Heart left ventricle (tissue), 16 donors: ENCODE results near the gene TICAM2. TPM values are rescaled to one million over a fixed set of nuclear protein-coding genes. Genes with fewer than 3 reads are reported as not detected.

Source experiments
- ATAC-seq, 4 donors: fragments of 200-7000 bp; cut with Tn5 transposase; one replicate each; pipeline ENCODE4 v1.9.1; 2020 to 2022; ENCODE audit warnings: moderate library complexity in 4 of 4, mild to moderate bottlenecking in 3 of 4, moderate number of reproducible peaks in 1 of 4
- DNase-seq, 5 donors: peaks; one replicate each; pipeline ENCODE4 v3.0.0-alpha.2; 2020
- H3K27ac ChIP-seq, 12 donors: fragments of 200-600 bp; sonication (generic) in 4 of 12; one replicate each; pipeline versions ENCODE4 v1.5.0 to v1.8.0; 2016 to 2022; ENCODE audit warnings: mild to moderate bottlenecking in 2 of 12
- H3K27me3 ChIP-seq, 9 donors: fragments of 200-600 bp; sonication (generic) in 2 of 9; one replicate each; pipeline versions ENCODE4 v1.5.1 to v1.8.0; 2016 to 2022; ENCODE audit warnings: mild to moderate bottlenecking in 3 of 9
- H3K36me3 ChIP-seq, 9 donors: fragments of 200-600 bp; sonication (generic) in 2 of 9; one replicate each; pipeline versions ENCODE4 v1.5.0 to v1.8.0; 2018 to 2022; ENCODE audit warnings: mild to moderate bottlenecking in 2 of 9
- H3K4me1 ChIP-seq, 12 donors: fragments of 200-600 bp; sonication (generic) in 4 of 12; one replicate each; pipeline versions ENCODE4 v1.5.0 to v1.8.0; 2016 to 2022; ENCODE audit warnings: mild to moderate bottlenecking in 3 of 12
- H3K4me3 ChIP-seq, 12 donors: fragments of 200-600 bp; sonication (generic) in 4 of 12; one replicate each; pipeline versions ENCODE4 v1.5.0 to v1.8.0; 2017 to 2022; ENCODE audit warnings: mild to moderate bottlenecking in 9 of 12, moderate library complexity in 4 of 12
- H3K9me3 ChIP-seq, 12 donors: fragments of 200-600 bp; sonication (generic) in 4 of 12; one replicate each; pipeline versions ENCODE4 v1.5.0 to v1.8.0; 2016 to 2022; ENCODE audit warnings: mild to moderate bottlenecking in 1 of 12
- POLR2A ChIP-seq, 2 donors: fragments of 450-650 bp; IDR thresholded peaks; one replicate each; pipeline ENCODE4 v1.6.1; 2017; ENCODE audit warnings: antibody characterized with exemption in 2 of 2, mild to moderate bottlenecking in 2 of 2, moderate library complexity in 2 of 2
- WGBS, 4 donors: extraction: QIAGEN DNeasy Blood & Tissue Kit in 2 of 4; methylation state at CpG; one replicate each; pipeline versions ENCODE4 v1.1.5 to v1.1.7; 2013 to 2018; 5-methylcytosine and 5-hydroxymethylcytosine counted together
- intact Hi-C, 10 donors: fragments of 100-400 bp; cut with DNase I; formaldehyde crosslinking; loops; one replicate each; pipeline versions ENCODE4 v1.11.1 to v1.14.2; 2022
- polyA plus RNA-seq, 2 donors: library from polyadenylated mRNA; stranded (reverse); fragments of 200-250 nt; gene quantifications; one replicate each; pipeline ENCODE4 v1.2.3, GENCODE V29; 2013
- total RNA-seq, 9 donors: library from RNA; depleted of rRNA in 2 of 9; stranded (reverse); fragments of >200 nt in 2 of 9; fragmentation: NEBNext Ultra II Directional in 3 of 9; extraction: Animal tissue kit (Norgen Biotek cat#: 25700) in 3 of 9; gene quantifications; one replicate each; pipeline versions ENCODE4 v1.1.0 to v1.2.4, GENCODE V29; 2016 to 2023
- TF ChIP-seq, protein P1 (sequence below), 12 donors: fragments of 200-600 bp; sonication (generic) in 4 of 12; IDR thresholded peaks; one replicate each; pipeline versions ENCODE4 v1.5.0 to v1.8.0; 2018 to 2022; ENCODE audit warnings: antibody characterized with exemption in 12 of 12, mild to moderate bottlenecking in 5 of 12
- donor health status: ischemic (EF 13 %, LVEDD 7.1; RV severe dilation, severe dysfunction).
- donor health status: healthy with polysubstance abuse.
- donor health status: DM: no; HTN: yes; CAD: no.
- donor health status: DM: no; HTN: no; CAD: no.
- donor health status: ischemic (EF 25% LVEDD 6.9; RV normal size, moderate dysfunction).
- donor health status: ischemic (EF 25% LVEDD 5.7; RV mildly dilated, moderate dysfunction).
- donor health status: healthy.
- donor health status: DM: yes; HTN: yes; CAD: no.
- donor health status: ischemic (EF 35%, LVEDD 5.7; RV mildly dilated, moderate dysfunction).
- donor health status: nonischemic (EF 11% LVEDD 7.7; RV severe dilation, severe dysfunction).
- donor health status: DM: yes; HTN: yes; CAD: no.
- donor health status: PGD.
- donor health status: ischemic (EF 29% LVEDD 5.4; RV normal size, mild dysfunction).
- donor health status: nonischemic (EF 23%, LVEDD 6.1; RV moderate dilation, normal function).

Gene TICAM2
- total and polyA plus RNA-seq, 11 donors, result 0.75 to 4.1 (median 1.9) TPM

DNA sequence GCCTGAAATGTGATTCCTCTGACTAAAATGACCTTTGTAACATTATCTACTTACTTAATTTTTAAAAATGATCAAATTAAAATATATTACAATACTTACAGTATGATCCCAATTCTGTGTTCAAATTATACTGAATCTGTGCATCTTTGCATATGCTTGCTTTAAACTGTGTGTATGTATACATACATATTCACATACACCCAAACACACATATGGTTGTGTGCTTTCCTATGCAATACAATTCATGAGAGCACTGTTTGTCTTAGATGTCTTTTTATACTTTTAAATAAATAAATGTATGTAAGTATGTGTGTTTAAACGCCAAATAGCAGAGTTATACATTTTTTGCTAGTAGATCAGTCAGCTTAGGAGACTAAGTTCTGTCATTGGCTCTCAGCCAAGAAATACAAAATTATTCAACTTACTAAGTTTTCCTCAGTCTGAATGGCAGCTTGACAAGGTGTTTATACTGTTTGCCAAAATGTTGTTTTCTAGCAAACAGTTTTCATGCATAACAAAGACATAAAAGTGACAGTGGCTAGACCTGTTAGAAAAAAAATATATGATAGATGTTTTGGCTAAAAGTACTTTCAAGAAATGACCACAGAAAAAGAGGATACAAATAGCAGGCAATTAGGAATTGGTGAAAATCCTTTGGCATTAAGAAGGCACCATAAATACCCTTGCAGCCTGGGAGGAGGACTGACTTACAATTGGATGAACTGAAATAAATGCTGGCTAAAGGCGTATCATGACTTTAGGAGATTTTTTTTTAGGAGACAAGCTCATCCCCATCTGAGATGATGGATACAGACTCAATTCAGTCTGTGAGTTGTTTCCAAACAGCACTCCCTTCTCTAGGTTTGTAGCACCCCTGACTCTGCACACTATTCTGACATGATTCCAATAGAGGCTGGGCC is 7.9 kb downstream of the TICAM2 start:
- TF ChIP-seq, protein P1, sequence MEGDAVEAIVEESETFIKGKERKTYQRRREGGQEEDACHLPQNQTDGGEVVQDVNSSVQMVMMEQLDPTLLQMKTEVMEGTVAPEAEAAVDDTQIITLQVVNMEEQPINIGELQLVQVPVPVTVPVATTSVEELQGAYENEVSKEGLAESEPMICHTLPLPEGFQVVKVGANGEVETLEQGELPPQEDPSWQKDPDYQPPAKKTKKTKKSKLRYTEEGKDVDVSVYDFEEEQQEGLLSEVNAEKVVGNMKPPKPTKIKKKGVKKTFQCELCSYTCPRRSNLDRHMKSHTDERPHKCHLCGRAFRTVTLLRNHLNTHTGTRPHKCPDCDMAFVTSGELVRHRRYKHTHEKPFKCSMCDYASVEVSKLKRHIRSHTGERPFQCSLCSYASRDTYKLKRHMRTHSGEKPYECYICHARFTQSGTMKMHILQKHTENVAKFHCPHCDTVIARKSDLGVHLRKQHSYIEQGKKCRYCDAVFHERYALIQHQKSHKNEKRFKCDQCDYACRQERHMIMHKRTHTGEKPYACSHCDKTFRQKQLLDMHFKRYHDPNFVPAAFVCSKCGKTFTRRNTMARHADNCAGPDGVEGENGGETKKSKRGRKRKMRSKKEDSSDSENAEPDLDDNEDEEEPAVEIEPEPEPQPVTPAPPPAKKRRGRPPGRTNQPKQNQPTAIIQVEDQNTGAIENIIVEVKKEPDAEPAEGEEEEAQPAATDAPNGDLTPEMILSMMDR (IDR thresholded peaks at IDR 0.05), result no peak
- no peak for TF ChIP-seq POLR2A (IDR thresholded peaks at IDR 0.05)
- no peak for DNase-seq
- 76 to 80% (median 77%) methylated on average over 2 of the region's 2 CpGs for WGBS, 4 donors
- no peaks in the 10 kb centered on the region for H3K27me3 ChIP-seq
- H3K9me3 ChIP-seq, result no peaks in the 10 kb centered on the region
- no peak overlapping the region for H3K27ac ChIP-seq
- ATAC-seq, result no peak
- peaks cover 0 to 31% (median 12%) of the 10 kb centered on the region in 12 donors for H3K4me1 ChIP-seq
- H3K4me3 ChIP-seq, result no peak overlapping the region
- H3K36me3 ChIP-seq, result no peaks in the 10 kb centered on the region
- intact Hi-C loops, result no loop called here

DNA sequence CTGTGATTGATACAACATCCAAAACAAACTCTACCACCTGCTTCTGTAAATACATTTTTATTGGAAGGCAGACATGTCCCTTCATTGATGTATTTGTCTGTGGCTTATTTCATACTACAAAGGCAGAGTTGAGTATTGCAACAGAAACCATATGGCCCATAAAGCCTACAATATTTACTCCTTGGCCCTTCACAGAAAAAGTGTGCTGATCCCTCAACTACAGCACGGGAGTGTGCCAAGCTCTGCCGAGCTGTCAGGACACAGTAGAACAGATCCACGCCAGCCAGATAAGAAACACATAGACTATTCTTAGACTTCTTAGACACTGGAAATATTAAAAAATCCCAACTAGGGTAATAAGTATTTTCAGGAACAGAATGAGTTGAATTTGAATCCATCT is 13.2 kb downstream of the TICAM2 start:
- TF ChIP-seq, protein P1 (IDR thresholded peaks at IDR 0.05), result no peak
- no peak for TF ChIP-seq POLR2A (IDR thresholded peaks at IDR 0.05)
- ATAC-seq (peak; percentile 84 to 90 (median 86)), DNase-seq (peak in 4 of 5 donors; percentile 35 to 54 (median 46))
- H3K9me3 ChIP-seq, result no peaks in the 10 kb centered on the region
- H3K27me3 ChIP-seq, result no peaks in the 10 kb centered on the region
- no peaks in the 10 kb centered on the region for H3K36me3 ChIP-seq
- H3K4me3 ChIP-seq, result no peak overlapping the region
- intact Hi-C loops, result loop anchor here in 8 of 10 donors (5.0 to 10.0 kb wide), 4 partner anchors 212 to 494 kb away; no protein-coding TSS in a partner anchor
- peaks cover 0 to 23% (median 5%) of the 10 kb centered on the region in 12 donors for H3K4me1 ChIP-seq
- peak overlapping the region in 5 of 12 donors; percentile 3 to 48 (median 30) for H3K27ac ChIP-seq
- 46 to 52% (median 50%) methylated on average over 3 of the region's 3 CpGs for WGBS, 4 donors

DNA sequence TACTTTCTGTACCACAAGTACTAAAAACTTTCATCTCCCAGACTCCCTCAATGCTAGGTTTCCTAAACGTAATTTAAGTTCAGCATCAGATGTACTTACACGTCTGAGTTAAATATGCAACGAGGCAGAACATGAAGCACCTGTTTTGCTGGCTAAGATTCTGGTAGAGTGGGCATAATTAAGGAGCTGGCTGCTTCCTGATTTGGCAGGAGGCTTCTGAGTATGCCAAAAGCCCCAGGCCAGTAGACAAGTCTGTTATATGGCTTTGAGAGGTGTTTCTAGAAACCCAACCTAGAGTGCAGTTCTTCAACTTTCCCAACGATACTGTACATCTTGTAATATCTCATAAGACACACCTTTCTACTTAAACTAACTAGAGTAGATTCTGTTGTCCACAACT is 13.6 kb downstream of the TICAM2 start:
- ATAC-seq (peak in 1 of 4 donors; percentile 6), DNase-seq (no peak)
- H3K4me3 ChIP-seq, result no peak overlapping the region
- 54 to 67% (median 57%) methylated on average over 4 of the region's 4 CpGs for WGBS, 4 donors
- H3K27ac ChIP-seq, result peak overlapping the region in 4 of 12 donors; percentile 3 to 48 (median 23)
- TF ChIP-seq, protein P1 (IDR thresholded peaks at IDR 0.05), result no peak
- no peak for TF ChIP-seq POLR2A (IDR thresholded peaks at IDR 0.05)
- H3K36me3 ChIP-seq, result no peaks in the 10 kb centered on the region
- H3K27me3 ChIP-seq, result no peaks in the 10 kb centered on the region
- H3K9me3 ChIP-seq, result no peaks in the 10 kb centered on the region
- intact Hi-C loops, result loop anchor here in 8 of 10 donors (5.0 to 10.0 kb wide), 4 partner anchors 211 to 494 kb away; no protein-coding TSS in a partner anchor
- H3K4me1 ChIP-seq, result peaks cover 0 to 24% (median 5%) of the 10 kb centered on the region in 12 donors

DNA sequence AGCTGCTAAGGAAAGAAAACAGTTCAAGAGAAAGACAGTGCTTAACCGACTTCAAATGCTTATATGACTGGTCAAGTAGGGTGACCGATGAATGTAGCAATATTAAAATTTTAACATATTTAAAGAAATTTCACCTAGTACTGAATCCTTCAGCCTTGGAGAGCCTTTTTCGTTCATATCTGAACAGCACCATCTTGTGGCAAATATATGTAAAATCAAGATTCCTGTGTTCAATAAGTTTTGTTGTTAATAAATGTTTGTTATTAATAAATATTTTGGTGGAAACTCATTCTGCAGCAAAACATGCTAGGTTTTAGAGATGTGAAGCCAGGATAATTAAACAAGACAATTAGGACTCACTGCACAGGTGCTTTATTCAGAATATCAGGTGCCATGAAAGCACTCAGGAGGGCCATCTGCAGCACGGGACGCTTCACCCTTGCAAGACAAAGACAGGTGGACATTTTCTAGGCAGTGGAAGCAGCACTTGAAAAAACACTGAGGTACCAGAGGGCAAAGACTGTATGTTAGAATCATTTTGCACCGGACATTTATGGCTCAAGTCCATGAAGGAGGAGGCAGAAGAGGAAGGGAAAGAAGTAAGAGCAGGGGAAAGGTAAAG is 15.6 kb downstream of the TICAM2 start:
- TF ChIP-seq, protein P1 (IDR thresholded peaks at IDR 0.05), result peak; percentile 44 to 76 (median 62)
- no peak for TF ChIP-seq POLR2A (IDR thresholded peaks at IDR 0.05)
- Histone ChIP-seq H3K27ac (no peak overlapping the region), H3K27me3 (no peaks in the 10 kb centered on the region), H3K9me3 (no peaks in the 10 kb centered on the region), H3K4me1 (peaks cover 0 to 28% (median 5%) of the 10 kb centered on the region in 12 donors), H3K36me3 (no peaks in the 10 kb centered on the region), H3K4me3 (no peak overlapping the region)
- WGBS, 4 donors, result 47 to 58% (median 53%) methylated on average over 6 of the region's 6 CpGs
- intact Hi-C loops, result loop anchor here in 9 of 10 donors (1.0 to 10.0 kb wide), 9 partner anchors 209 to 492 kb away; no protein-coding TSS in a partner anchor
- DNase-seq, result no peak
- no peak for ATAC-seq
